Measurements from ENCODE around the gene MACROD2.

The MACROD2 gene

DNA sequence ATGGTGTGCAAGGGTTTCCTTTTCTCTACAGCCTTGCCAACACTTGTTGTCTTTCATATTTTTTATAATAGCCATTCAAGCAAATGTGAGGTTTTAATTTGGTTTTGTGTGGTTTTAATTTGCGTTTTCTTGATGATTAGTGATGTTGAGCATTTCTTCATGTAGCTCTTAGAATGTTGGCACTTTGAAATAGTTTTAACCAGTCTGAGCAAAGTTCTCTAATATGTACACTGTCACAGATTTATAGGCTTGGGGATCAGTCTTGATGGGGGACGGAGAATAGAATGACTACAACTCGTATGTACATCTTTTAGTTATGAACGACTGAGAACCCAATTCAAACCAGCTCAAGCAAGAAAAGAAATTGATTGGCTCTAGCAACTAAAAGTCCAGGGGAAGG is 1574.8 kb downstream of the MACROD2 start:
- no peak for DNase-seq (ENCODE audit: low read depth, low spot score)

DNA sequence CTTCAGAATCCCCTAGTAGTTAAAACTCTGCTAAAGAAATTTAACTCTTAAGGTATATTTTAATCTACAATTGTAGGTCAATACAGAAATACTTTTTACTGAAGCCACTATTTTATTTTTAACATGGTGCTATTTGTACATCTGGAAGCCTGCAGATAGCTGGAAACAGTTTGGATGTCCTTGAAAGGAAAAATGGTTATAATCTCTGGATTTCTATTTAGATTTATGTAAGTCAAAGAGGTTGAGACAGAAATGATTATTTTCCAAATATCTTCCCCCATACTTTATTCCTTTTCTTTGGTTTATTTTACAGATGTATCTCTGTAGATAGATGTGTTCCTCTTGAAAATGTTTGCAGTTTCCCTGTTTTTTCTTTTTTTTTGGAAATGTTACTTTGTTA is 1575.7 kb downstream of the MACROD2 start:
- no peak for DNase-seq (ENCODE audit: low read depth, low spot score)

DNA sequence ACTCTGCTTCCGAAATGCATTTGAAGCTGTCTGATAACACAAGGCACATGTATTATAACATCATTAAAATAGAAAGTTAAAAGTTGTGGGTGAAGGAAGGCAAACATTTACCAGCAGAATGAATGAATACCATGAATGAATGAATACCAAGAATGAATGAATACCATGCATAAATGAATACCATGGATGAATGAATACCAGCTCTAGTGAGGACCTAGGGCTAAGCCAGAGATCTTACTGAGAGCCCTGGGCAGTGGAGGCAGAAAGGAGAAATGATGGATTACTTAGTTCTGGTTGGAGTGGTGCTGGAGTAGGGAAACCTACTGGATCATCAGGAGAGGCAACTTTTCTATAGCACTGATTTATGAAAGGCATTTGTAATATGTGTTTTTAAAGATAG is 1579.9 kb downstream of the MACROD2 start:
- no peak for DNase-seq (ENCODE audit: low read depth, low spot score)

DNA sequence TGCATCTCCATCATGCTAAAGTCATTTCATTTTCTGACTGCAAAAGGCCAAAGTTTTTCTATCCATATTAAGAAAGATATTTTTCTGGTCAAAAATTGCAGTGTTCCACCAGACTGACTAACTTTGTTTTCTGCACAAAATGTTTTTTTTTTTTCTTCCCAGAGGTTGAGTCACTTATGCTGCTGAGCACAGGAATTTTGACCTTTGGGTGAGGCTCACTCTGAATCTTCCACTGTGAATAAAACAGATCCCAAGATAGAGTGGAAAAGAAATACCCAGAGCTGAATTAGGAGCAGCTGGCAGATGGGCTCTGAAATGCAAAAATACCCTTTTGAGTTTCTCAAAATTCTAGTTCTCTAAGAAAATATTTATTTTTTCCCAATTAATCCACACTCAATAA is 1581.1 kb downstream of the MACROD2 start:
- no peak for DNase-seq (ENCODE audit: low read depth, low spot score)

DNA sequence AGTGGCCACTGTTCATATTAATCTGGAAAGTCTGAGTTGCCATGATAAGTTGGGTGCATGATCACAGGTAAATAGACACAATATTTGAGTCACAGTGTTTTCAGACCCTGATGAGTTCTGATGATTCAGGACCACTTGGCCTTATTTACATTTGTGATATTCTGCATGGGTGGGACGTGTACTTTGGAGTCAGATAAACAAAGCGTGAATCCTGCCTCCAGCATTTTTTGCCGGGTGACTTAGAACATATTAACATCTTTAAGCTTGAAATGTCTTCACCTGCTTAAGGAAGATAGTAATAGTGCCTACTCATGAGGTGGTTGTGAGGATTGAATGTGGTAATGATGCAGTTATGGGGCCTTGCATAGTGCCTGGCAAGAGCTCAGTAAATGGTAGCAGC is 1582.8 kb downstream of the MACROD2 start:
- DNase-seq (ENCODE audit: low read depth, low spot score) = no peak

DNA sequence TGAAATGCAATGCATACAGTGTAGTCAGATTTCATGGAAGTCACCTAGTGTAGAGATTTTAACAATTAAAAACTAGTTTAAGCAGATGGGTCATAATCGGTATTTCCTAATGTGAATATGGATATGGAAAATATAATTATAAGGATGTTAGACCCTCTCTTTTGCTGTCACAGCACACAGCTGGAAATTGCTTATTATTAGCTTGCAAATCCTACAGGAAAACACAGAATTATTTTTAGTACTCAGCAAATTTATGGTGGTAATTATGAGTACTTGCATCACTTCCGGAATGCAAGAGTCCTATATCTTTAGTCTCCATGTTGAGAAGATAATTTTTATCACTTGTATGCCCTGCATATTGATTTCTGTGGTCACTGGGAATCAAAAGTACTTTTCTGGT is 1584.4 kb downstream of the MACROD2 start:
- DNase-seq (ENCODE audit: low read depth, low spot score) = no peak

DNA sequence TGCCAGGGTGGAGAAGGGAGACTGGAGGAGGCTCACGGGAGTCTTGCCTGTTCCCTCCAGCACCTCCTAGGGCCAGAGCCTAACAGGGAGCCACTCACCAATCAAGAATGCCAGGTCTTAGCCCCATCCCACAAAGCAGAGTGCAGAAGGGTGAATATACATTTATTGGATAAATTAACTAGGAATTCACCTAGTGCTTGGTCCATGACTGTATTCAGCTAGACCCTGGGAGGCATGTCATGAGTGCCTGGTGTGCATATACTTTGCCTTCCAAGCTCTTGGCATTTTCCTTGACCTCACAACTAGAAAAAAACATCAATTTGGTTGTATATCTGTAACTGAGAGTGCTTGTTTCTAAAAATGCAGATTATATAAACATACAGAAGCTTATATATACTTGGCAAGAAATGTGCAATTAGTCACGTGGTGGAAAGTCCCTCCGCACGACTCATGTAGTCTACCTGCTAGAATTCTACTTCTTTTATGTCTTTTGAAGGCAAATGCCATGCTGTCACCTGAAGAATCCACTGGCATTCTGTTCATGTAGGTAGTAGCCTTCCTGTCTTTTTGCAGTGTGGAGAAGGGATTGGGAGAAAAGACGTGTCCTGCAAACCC is 1586.9 kb downstream of the MACROD2 start:
- DNase-seq (ENCODE audit: low read depth, low spot score) = no peak

DNA sequence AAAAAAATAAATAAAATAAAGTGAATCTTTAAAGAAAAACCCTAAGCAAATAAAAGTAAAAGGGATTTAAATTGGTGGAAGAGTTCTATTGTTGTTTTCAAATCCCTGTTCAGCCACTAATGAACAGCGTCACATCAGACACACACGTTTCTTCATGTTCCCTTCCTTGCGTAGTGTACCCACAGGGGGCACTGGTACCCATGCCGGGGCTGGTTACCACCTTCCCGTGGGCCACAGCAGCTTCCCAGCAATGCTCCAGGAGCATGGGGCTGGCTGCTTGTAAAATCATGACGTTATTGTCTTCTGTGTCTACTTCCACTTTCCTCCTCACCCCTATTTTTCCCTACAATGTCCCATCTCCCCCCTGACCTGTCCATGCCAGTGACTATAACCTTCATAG is 1589.2 kb downstream of the MACROD2 start:
- DNase-seq (ENCODE audit: low read depth, low spot score) = no peak

DNA sequence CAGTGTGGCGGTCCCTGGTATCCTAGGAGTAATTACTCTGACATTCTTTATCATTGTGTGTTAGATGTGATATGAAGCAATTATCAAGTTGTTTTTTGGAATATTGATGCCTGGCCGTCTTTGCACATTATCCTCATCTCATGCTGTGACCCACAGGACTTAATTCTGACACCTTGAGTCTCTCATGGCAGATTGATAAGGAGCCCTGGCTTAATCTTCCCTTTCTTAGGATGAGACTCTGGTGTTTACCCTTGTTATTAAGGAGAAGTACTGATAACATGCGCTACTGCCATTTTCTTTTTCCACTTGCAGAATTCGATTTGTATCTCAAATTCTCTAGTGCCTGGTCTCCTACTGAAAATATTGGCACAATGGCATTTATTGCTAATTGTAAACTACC is 1597.8 kb downstream of the MACROD2 start:
- DNase-seq (ENCODE audit: low read depth, low spot score) = no peak

DNA sequence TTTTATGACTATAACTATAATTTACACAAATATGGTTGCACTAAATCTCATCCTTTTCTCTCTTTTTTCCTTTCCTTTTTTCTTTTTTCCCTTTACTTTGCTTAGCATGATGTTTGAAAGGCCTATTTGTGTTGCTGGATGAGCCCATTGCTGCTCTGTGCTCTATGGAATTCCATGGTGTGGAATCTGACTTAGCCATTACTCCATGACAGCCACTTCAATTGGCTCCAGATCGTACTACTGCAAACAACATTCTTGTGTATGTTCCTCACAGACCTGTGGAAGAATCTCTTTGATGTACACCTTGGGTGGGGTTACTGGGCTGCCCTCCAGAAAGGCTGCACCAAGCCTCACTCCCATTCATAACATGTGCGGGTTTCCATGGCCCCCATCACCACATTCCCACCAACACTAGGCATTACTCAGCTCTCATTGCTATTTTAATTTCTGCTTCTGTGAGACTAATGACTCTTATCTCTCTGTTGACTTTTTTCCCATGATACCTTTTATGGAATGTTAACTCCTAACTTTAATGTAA is 1598.9 kb downstream of the MACROD2 start:
- no peak for DNase-seq (ENCODE audit: low read depth, low spot score)

DNA sequence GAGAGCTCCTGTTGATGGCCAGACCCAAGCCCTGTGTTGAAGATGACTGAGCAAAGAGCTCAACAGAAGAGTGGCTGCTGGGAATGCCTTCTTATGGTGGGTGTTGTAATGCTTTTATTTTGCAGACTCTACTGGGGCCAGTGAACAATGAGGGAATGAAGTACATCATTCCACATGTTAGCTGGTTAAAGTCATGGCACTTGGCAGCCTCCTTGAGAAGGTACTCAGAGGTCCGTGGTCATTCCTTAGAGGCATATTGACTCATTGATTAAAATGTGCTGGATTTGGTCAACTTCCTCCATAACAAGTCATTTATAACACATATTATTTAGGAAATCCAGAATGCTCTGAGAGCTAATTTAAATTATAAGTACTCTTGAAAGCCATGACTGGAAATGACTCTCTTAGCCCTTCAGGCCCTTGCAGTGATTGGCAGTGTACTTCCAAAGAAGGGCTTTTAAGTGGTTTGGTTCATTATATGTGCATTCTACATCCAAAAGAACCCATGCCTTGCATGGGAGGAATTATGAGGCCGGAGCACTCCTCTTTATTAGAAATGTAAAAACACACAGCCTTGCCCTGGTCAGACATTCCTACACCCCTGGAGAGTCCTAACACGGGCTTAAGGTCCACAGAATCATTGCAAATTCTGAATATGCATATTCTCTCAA is 1601.0 kb downstream of the MACROD2 start:
- no peak for DNase-seq (ENCODE audit: low read depth, low spot score)

DNA sequence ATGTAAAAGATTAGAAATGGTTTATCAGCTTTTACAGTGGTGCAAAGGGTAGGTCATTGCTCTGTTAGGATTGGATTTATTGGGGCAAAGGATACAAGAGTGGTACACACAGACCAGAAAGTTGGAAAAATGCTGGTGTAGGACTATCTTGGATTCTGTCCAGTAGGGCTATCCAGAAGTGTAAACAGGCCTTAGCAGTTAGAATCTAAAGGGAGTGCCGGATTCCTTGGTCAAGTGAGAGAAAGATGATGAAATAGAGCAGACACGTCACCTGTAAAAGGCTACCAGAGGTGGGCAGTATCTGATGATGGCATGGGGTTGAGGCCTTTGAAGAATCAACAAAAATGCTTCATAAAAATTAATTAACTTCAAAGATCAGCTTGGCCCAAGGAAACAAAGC is 1602.0 kb downstream of the MACROD2 start:
- no peak for DNase-seq (ENCODE audit: low read depth, low spot score)

DNA sequence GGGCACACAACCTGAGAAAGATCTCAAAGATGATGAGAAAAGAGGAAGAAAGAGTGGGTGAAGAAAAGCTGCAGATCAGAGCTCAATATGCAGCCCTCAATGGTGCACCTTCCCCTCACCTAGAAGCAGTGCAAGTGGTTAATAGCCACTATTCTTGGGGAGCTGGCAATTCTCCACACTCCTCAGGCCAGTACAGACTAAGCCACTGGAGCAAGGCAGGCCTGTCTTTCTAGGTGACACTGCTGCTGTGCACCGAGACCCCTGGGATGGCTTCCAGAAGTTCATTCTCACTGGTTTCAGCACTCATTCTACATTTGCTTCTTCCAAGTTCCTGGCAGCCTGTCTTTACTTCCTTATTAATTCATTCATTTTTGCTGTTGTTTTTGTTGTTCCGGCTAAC is 1604.6 kb downstream of the MACROD2 start:
- no peak for DNase-seq (ENCODE audit: low read depth, low spot score)

DNA sequence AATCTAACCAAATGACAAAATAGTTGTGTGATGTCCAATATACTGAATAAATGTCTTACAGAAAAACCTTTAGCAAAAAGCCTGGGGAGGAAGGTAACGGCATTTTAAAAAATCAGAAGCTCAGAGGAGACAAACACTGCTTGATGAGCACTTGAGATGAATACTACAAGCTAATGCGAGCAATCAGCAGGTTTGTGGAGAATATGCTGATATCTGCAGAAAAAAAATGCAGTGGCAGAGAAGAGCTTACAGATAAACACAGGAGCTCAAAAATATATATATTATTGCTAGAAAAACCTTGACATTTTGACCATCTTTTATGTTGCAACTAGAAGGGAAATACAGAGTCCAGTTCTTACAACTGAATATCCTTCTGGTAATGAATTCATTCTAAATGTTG is 1605.2 kb downstream of the MACROD2 start:
- DNase-seq (ENCODE audit: low read depth, low spot score) = no peak

DNA sequence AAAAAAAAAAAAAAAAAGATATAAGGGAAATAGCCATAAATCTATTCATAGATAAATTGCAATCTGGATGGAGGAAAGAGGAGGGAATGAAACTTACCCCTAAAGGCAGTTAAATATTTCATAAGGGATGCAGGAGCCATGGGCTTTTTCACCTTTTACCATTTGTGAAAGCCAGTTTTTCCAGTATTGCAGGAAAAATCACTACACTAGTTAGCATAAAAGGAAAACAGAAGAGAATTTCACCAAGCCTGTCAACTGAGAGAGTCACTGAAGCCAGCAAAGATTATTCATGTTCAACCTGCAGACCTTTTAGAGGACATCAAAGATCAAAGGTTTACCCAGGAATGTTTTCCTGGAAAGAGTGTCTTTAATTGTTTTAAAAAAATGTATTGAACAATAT is 1608.2 kb downstream of the MACROD2 start:
- DNase-seq (ENCODE audit: low read depth, low spot score) = no peak

DNA sequence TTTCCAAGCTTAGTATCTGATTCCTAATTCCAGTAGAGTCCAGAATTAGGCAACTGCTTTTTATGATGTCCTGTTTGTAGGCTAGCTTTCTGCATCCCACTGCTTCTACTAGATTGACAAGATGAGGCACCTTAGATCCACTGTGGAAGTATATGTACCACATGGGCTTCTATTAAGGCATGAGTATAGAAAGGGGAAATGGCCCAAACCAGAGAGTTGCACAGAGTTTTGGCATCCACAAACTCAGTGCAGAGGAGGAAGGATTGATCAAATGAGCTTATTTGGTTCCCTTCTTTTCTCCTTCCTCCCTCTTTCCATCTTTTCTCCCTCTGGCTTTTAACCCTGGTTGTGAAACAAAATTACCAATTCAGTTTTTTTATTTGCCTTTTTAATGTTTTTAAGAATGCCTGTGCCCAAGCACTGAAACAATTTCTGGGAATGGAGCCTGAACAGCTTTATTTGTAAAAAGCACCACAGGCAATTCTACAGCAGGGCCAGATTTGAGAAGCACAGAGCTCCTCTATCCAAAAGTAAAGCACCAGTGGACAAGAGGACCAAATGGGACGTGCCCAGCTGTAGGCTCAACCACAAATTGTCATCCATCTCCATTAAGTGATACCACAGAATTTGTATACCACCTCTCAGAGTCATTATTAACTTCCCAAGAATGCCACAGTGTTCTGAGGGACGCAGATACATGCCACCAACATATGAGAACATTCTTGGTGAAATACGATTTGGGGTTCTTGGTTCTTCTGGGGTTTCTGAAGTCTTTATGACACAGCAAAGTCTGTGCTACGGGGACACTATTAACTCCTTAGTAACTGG is 1608.9 kb downstream of the MACROD2 start:
- DNase-seq (ENCODE audit: low read depth, low spot score) = no peak

DNA sequence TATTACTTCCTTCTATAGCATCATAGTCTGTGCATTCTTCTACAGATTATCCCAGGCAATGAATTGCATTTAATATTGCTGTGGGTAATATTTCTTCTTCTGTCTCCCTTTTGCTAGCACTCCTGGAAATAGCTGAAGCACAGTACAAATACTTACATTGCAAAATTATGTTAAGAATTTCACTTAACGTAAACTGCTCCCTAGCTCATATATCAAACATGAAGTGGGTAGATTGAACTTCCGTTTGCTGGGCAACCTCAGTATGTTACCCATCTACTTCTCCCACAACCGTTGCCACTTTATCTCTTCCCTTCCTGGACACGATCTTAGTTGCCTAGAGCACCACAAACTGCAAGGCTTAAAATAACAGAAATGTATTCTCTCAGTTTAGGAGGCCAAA is 1614.6 kb downstream of the MACROD2 start:
- DNase-seq (ENCODE audit: low read depth, low spot score) = no peak

DNA sequence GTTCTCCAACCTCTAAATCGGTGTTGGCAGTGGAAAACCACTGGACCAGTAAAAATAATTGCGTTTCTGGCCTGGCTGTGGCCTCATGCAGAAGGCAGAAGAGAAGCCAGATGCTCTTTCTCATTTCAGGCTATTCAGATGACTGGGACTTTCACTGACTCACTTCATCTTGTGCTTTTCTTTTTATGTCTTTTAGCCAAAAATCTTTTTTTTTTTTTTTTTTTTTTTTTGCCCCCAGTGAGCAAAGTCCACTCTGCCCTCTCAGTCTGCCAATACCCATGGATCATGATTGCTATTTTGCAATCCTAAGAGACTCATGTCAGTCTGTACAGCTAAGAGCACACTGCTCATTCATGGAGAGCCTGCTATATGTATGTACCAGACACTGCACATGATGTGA is 1615.5 kb downstream of the MACROD2 start:
- no peak for DNase-seq (ENCODE audit: low read depth, low spot score)

DNA sequence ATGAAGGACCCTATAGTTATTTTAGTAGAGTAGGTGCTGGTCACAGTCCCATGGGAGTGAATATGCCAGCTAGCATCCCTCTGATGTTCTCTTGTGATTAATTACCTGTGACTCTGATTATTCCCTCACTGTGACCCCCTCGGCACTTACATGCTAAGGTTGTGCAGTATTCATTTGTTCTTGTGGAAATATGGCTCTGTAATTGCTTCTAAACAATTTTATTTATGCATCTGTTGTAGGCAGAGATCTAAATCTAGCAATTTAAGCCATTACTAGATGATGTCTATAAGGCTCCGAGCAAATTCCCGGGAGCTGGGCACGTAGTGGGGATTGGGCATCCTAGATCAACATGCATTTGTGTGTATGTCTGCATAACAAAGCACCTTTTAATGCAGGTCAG is 1616.2 kb downstream of the MACROD2 start:
- DNase-seq (ENCODE audit: low read depth, low spot score) = no peak

DNA sequence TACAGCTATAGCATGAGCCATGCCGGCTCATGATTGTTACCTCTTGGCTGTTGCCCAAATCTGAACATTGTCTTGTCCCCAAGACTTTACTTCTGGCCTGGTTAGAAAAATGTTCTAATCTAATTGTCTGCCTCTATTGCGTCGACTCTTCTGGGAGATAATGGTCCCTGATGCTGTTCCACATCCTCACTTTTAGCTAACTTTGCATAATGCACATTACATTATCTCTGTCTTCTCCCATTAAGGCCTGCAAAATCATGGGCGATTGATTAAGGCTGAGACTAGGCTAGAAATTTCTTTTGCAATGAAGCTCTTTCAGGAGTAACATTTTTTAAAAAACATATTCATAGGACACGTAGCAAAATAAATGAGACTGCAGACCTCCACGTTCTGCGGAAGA is 1616.9 kb downstream of the MACROD2 start:
- DNase-seq (ENCODE audit: low read depth, low spot score) = no peak

DNA sequence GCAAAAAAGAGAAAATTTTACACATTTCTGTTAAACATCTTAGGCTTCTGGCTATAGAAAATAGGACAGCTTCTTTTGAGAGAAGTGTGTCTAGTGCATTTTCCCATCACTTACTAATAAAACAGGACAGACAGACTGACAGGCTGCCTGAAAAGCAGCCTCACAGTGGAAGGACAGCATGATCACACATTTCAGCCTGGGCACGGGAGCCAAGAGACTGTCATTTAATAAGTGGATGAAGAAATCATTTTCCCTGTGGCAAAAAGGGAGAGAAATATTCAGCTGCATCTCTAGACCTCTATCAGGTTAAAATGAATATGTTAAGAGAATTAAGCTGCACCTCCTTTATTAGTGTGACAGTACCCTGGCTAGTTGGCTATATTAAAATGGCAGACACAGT is 1617.5 kb downstream of the MACROD2 start:
- DNase-seq (ENCODE audit: low read depth, low spot score) = no peak

DNA sequence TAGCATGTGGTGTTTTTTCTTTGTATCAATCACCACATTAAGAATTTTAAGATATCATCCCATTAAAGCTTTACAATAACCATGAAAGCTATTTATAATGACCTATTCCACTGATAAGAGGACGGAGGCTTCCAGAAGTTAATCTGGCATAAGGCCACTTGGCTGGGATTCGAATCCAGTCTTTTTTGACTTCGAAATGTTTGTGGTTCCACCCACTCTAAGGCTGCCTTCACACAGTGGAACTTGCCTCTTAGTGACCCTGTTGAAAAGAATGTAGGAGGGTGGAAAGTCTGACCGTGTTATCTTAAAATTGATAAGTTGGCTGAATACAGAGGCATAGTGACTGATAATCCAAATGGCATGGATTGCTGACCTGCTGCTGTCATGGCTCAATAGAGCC is 1618.2 kb downstream of the MACROD2 start:
- no peak for DNase-seq (ENCODE audit: low read depth, low spot score)

DNA sequence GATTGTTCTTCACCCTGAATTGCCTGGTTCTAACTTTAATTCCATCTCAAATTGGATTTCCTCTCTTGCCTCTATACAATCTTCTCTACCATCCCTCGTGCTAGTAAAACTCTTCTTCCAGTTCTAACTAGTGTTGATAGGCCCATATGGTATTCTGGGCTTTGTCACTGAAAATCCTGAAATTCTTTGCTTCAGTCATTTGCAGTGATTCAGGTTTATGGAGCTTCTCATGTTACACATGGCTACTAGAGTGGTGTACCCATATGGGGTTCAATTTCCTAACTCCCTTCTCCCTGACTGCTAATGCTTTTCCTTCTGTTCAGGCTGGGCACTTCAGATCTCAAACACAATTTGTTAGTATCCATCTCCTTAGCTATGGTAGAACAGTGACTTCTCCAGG is 1621.3 kb downstream of the MACROD2 start:
- no peak for DNase-seq (ENCODE audit: low read depth, low spot score)

Measured in smooth muscle cell of the brain vasculature (primary cell).